ENCODE measurements around the gene MGAT4C.

GRCh38 chr12:86172913-86173443 is 83.2 kb downstream of the MGAT4C start:
- TF ChIP-seq EZH2phosphoT487 (IDR thresholded peaks at IDR 0.05) (no peak), EZH2 (IDR thresholded peaks at IDR 0.05) (no peak)
